Sigmoid colon (tissue), 7 donors: ENCODE data around the gene HSBP1L1. TPM values are rescaled to one million over a fixed set of nuclear protein-coding genes. Genes with fewer than 3 reads are reported as not detected.

Experiments
- DNase-seq: peaks from one replicate; pipeline ENCODE4 v3.0.0-alpha.2; 2019
- H3K27ac ChIP-seq, 4 donors: fragments of 200-600 bp; sonication (generic); one replicate each; pipeline ENCODE4 v1.5.1; 2016 to 2019; ENCODE audit warnings: mild to moderate bottlenecking in 1 of 4
- H3K27me3 ChIP-seq, 3 donors: fragments of 200-600 bp; sonication (generic); one replicate each; pipeline ENCODE4 v1.5.1; 2019; ENCODE audit warnings: mild to moderate bottlenecking in 1 of 3
- H3K36me3 ChIP-seq, 4 donors: fragments of 200-600 bp; sonication (generic); one replicate each; pipeline ENCODE4 v1.5.1; 2016 to 2019
- H3K4me1 ChIP-seq, 4 donors: fragments of 200-600 bp; sonication (generic); one replicate each; pipeline ENCODE4 v1.5.1; 2017 to 2019
- H3K4me3 ChIP-seq, 4 donors: fragments of 200-600 bp; sonication (generic); one replicate each; pipeline ENCODE4 v1.5.1; 2017 to 2019; ENCODE audit warnings: mild to moderate bottlenecking in 2 of 4, moderate library complexity in 1 of 4
- H3K9me3 ChIP-seq, 4 donors: fragments of 200-600 bp in 3 of 4; sonication (generic) in 3 of 4; one replicate each; pipeline versions ENCODE4 v1.5.1 to v1.6.1; 2013 to 2019
- CTCF ChIP-seq, 4 experiments: fragments of 450-650 bp in 3 of 4; fragments of 200-600 bp in 1 of 4; IDR thresholded peaks; one replicate each; pipeline ENCODE4 v1.5.1; 2016 to 2019; ENCODE audit warnings: antibody characterized with exemption in 4 of 4, mild to moderate bottlenecking in 3 of 4, moderate library complexity in 2 of 4
- EP300 ChIP-seq, 4 donors: sonication (generic); formaldehyde crosslinking; IDR thresholded peaks; one replicate each; pipeline ENCODE4 v1.6.1; 2017; ENCODE audit warnings: antibody characterized with exemption in 4 of 4
- POLR2A ChIP-seq, 2 donors: fragments of 450-650 bp; IDR thresholded peaks; one replicate each; pipeline ENCODE4 v1.6.1; 2016; ENCODE audit warnings: antibody characterized with exemption in 2 of 2, mild to moderate bottlenecking in 2 of 2, moderate library complexity in 2 of 2
- POLR2AphosphoS5 ChIP-seq, 4 donors: sonication (generic); formaldehyde crosslinking; IDR thresholded peaks; one replicate each; pipeline ENCODE4 v1.6.1; 2017; ENCODE audit warnings: antibody characterized with exemption in 4 of 4
- WGBS, 2 donors: extraction: QIAGEN DNeasy Blood & Tissue Kit; methylation state at CpG; one replicate each; pipeline ENCODE4 v1.1.7; 2013; 5-methylcytosine and 5-hydroxymethylcytosine counted together
- intact Hi-C: fragments of 100-400 bp; cut with DNase I; formaldehyde crosslinking; loops from one replicate; pipeline ENCODE4 v1.15.1; 2023
- polyA plus RNA-seq, 3 donors: library from polyadenylated mRNA; stranded (reverse); fragments of 200-250 nt; gene quantifications; one replicate each; pipeline ENCODE4 v1.2.3, GENCODE V29; 2013
- total RNA-seq, 4 donors: library from RNA; depleted of rRNA; stranded (reverse); fragments of >200 nt; gene quantifications; one replicate each; pipeline ENCODE4 v1.1.0, GENCODE V29; 2016
- donor health status: healthy with polysubstance abuse.
- donor health status: Bipolar disorder and iron deficiency.
- donor health status: healthy.

HSBP1L1 gene
- total and polyA plus RNA-seq, 7 donors, result 15.8 to 86.5 (median 21.0) TPM

- peaks cover 5 to 16% (median 10%) of the 10 kb centered on the region in 4 donors for H3K9me3 ChIP-seq
- TF ChIP-seq CTCF (IDR thresholded peaks at IDR 0.05) (no peak), EP300 (IDR thresholded peaks at IDR 0.05) (no peak)
- H3K4me1 ChIP-seq, result peaks cover 0 to 14% (median 0%) of the 10 kb centered on the region in 4 donors
- DNase-seq, result peak; percentile 48
- H3K27me3 ChIP-seq, result no peaks in the 10 kb centered on the region
- H3K27ac ChIP-seq, result no peak overlapping the region
- whole genome bisulfite sequencing, 2 donors, result 97% methylated on average over 9 of the region's 9 CpGs
- peaks cover 0 to 23% (median 16%) of the 10 kb centered on the region in 4 donors for H3K36me3 ChIP-seq
- H3K4me3 ChIP-seq, result no peak overlapping the region
- intact Hi-C loops, result no loop called here
Measured at GRCh38 chr18:79928563-79928960, 35.9 kb upstream of the HSBP1L1 start.

- Histone ChIP-seq H3K9me3 (peaks cover 5 to 16% (median 10%) of the 10 kb centered on the region in 4 donors), H3K4me1 (peaks cover 0 to 4% (median 0%) of the 10 kb centered on the region in 4 donors), H3K27me3 (no peaks in the 10 kb centered on the region), H3K4me3 (no peak overlapping the region), H3K27ac (no peak overlapping the region), H3K36me3 (peaks cover 0 to 28% (median 19%) of the 10 kb centered on the region in 4 donors)
- TF ChIP-seq CTCF (IDR thresholded peaks at IDR 0.05) (no peak), POLR2AphosphoS5 (IDR thresholded peaks at IDR 0.05) (no peak), EP300 (IDR thresholded peaks at IDR 0.05) (no peak), POLR2A (IDR thresholded peaks at IDR 0.05) (no peak)
- DNase-seq, result no peak
- WGBS, 2 donors, result 97 to 99% methylated on average over 2 of the region's 2 CpGs
- intact Hi-C loops, result no loop called here
Measured at GRCh38 chr18:79930020-79930642, 34.3 kb upstream of the HSBP1L1 start.

- peaks cover 5 to 16% (median 10%) of the 10 kb centered on the region in 4 donors for H3K9me3 ChIP-seq
- peak; percentile 15 for DNase-seq
- no peak for TF ChIP-seq EP300 (IDR thresholded peaks at IDR 0.05)
- no peak for TF ChIP-seq CTCF (IDR thresholded peaks at IDR 0.05)
- TF ChIP-seq POLR2A (IDR thresholded peaks at IDR 0.05), result no peak
- TF ChIP-seq POLR2AphosphoS5 (IDR thresholded peaks at IDR 0.05), result no peak
- no peaks in the 10 kb centered on the region for H3K27me3 ChIP-seq
- intact Hi-C loops, result no loop called here
- no peak overlapping the region for H3K27ac ChIP-seq
- no peak overlapping the region for H3K4me3 ChIP-seq
- 94 to 98% methylated on average over 2 of the region's 2 CpGs for WGBS, 2 donors
- H3K4me1 ChIP-seq, result no peaks in the 10 kb centered on the region
- H3K36me3 ChIP-seq, result peaks cover 0 to 38% (median 24%) of the 10 kb centered on the region in 4 donors
Measured at GRCh38 chr18:79931475-79931874, 33.0 kb upstream of the HSBP1L1 start.

- no peaks in the 10 kb centered on the region for H3K4me1 ChIP-seq
- no peak overlapping the region for H3K27ac ChIP-seq
- 92 to 95% methylated on average over 3 of the region's 3 CpGs for WGBS, 2 donors
- peaks cover 0 to 45% (median 24%) of the 10 kb centered on the region in 4 donors for H3K36me3 ChIP-seq
- peaks cover 5 to 16% (median 10%) of the 10 kb centered on the region in 4 donors for H3K9me3 ChIP-seq
- no peak overlapping the region for H3K4me3 ChIP-seq
- DNase-seq, result no peak
- intact Hi-C loops, result no loop called here
- no peak for TF ChIP-seq EP300 (IDR thresholded peaks at IDR 0.05)
- no peak for TF ChIP-seq CTCF (IDR thresholded peaks at IDR 0.05)
- TF ChIP-seq POLR2A (IDR thresholded peaks at IDR 0.05), result no peak
- TF ChIP-seq POLR2AphosphoS5 (IDR thresholded peaks at IDR 0.05), result no peak
- H3K27me3 ChIP-seq, result no peaks in the 10 kb centered on the region
Measured at GRCh38 chr18:79932907-79933306, 31.5 kb upstream of the HSBP1L1 start.

- Histone ChIP-seq H3K27me3 (no peaks in the 10 kb centered on the region), H3K4me3 (no peak overlapping the region), H3K9me3 (peaks cover 5 to 16% (median 10%) of the 10 kb centered on the region in 4 donors), H3K36me3 (peaks cover 0 to 43% (median 19%) of the 10 kb centered on the region in 4 donors), H3K4me1 (no peaks in the 10 kb centered on the region), H3K27ac (no peak overlapping the region)
- 59 to 85% methylated on average over 10 of the region's 10 CpGs for WGBS, 2 donors
- no peak for TF ChIP-seq EP300 (IDR thresholded peaks at IDR 0.05)
- TF ChIP-seq POLR2AphosphoS5 (IDR thresholded peaks at IDR 0.05), result no peak
- TF ChIP-seq CTCF (IDR thresholded peaks at IDR 0.05), result no peak
- no peak for TF ChIP-seq POLR2A (IDR thresholded peaks at IDR 0.05)
- peak; percentile 40 for DNase-seq
- intact Hi-C loops, result no loop called here
Measured at GRCh38 chr18:79933765-79934164, 30.7 kb upstream of the HSBP1L1 start.
